ENCODE results near the gene ZNF281.
"Not testable (repeated sequence)": the region's sequence is repeated elsewhere in the genome, so short reads cannot be mapped to it uniquely, and the experiment has no call there.

ZNF281 gene

GRCh38 chr1:200409761-200410565 is at the start of gene ZNF281:
Gene ZNF281, minus strand, starts transcription at chr1:200410036. Its CDS starts 331 bp downstream, at chr1:200409705.
- DNase-seq = peak; percentile 95

- DNase-seq = no peak
Observed at GRCh38 chr1:200458780-200459179, 48.9 kb upstream of the ZNF281 start.

GRCh38 chr1:200457810-200458209 is 48.0 kb upstream of the ZNF281 start:
- DNase-seq = no peak

GRCh38 chr1:200454425-200454824 is 44.6 kb upstream of the ZNF281 start:
- DNase-seq = no peak

GRCh38 chr1:200453553-200453905 is 43.7 kb upstream of the ZNF281 start:
- no peak for DNase-seq

GRCh38 chr1:200452850-200453552 is 43.2 kb upstream of the ZNF281 start:
- DNase-seq = no peak

- no peak for DNase-seq
Observed at GRCh38 chr1:200448034-200448762, 38.4 kb upstream of the ZNF281 start.

- DNase-seq = peak in 1 of 2 donors; percentile 30
Observed at GRCh38 chr1:200445213-200445612, 35.4 kb upstream of the ZNF281 start.

GRCh38 chr1:200444478-200444877 is 34.6 kb upstream of the ZNF281 start:
- DNase-seq = no peak

GRCh38 chr1:200443860-200444259 is 34.0 kb upstream of the ZNF281 start:
- no peak for DNase-seq

- DNase-seq = no peak
Observed at GRCh38 chr1:200442537-200443156, 32.8 kb upstream of the ZNF281 start.

GRCh38 chr1:200442023-200442422 is 32.2 kb upstream of the ZNF281 start:
- no peak for DNase-seq

- no peak for DNase-seq
Observed at GRCh38 chr1:200438911-200439310, 29.1 kb upstream of the ZNF281 start.

GRCh38 chr1:200438413-200438812 is 28.6 kb upstream of the ZNF281 start:
- DNase-seq = not testable (repeated sequence)

- no peak for DNase-seq
Observed at GRCh38 chr1:200437556-200438203, 27.8 kb upstream of the ZNF281 start.

- DNase-seq = no peak
Observed at GRCh38 chr1:200437088-200437487, 27.3 kb upstream of the ZNF281 start.

GRCh38 chr1:200436436-200436835 is 26.6 kb upstream of the ZNF281 start:
- DNase-seq = no peak

- no peak for DNase-seq
Observed at GRCh38 chr1:200435200-200435780, 25.5 kb upstream of the ZNF281 start.

- DNase-seq = no peak
Observed at GRCh38 chr1:200433586-200433985, 23.8 kb upstream of the ZNF281 start.

- DNase-seq = no peak
Observed at GRCh38 chr1:200432586-200432985, 22.8 kb upstream of the ZNF281 start.

- no peak for DNase-seq
Observed at GRCh38 chr1:200429221-200429751, 19.4 kb upstream of the ZNF281 start.
